22Rv1 (cell line): ENCODE measurements around the gene SCN3A.

Experiments used
- H3K27ac ChIP-seq: fragments of 450-650 bp; 2 replicates; pipeline ENCODE4 v1.5.1; 2017
- CTCF ChIP-seq: fragments of 450-650 bp; IDR thresholded peaks from 2 replicates; pipeline ENCODE4 v1.5.1; 2017; ENCODE audit warnings: mild to moderate bottlenecking
- ZFX ChIP-seq: fragments of 450-650 bp; IDR thresholded peaks from 2 replicates; pipeline ENCODE4 v1.6.1; 2017; ENCODE audit warnings: antibody characterized with exemption, borderline replicate concordance

Gene SCN3A

GRCh38 chr2:165147186-165148045 is 56.4 kb downstream of the SCN3A start:
- no peak overlapping the region for H3K27ac ChIP-seq
- TF ChIP-seq ZFX, result no peak
- TF ChIP-seq CTCF, result no peak

- H3K27ac ChIP-seq, result no peak overlapping the region
- no peak for TF ChIP-seq CTCF
- TF ChIP-seq ZFX, result no peak
Measured at GRCh38 chr2:165144315-165144714, 59.5 kb downstream of the SCN3A start.

GRCh38 chr2:165141601-165142354 is 62.1 kb downstream of the SCN3A start:
- TF ChIP-seq CTCF (no peak; the same call in 1 of the 2 replicates), ZFX (no peak)
- H3K27ac ChIP-seq, result no peak overlapping the region

- TF ChIP-seq CTCF (no peak), ZFX (no peak)
- no peak overlapping the region for H3K27ac ChIP-seq
Measured at GRCh38 chr2:165126244-165126643, 77.6 kb downstream of the SCN3A start.

GRCh38 chr2:165122521-165122920 is 81.3 kb downstream of the SCN3A start:
- no peak overlapping the region for H3K27ac ChIP-seq
- TF ChIP-seq ZFX, result no peak
- no peak for TF ChIP-seq CTCF

- TF ChIP-seq CTCF, result no peak
- no peak overlapping the region for H3K27ac ChIP-seq
Measured at GRCh38 chr2:165120740-165121467, 82.9 kb downstream of the SCN3A start.

GRCh38 chr2:165115258-165115657 is 88.6 kb downstream of the SCN3A start:
- TF ChIP-seq CTCF (no peak), ZFX (no peak)
- no peak overlapping the region for H3K27ac ChIP-seq
